SK-N-SH treated with all-trans-retinoic acid at 6 μM for 48 hours (cell line): ENCODE results near the gene MYO9A.

Experiments used
- ATAC-seq: fragments of 200-7000 bp; cut with Tn5 transposase; 3 replicates; pipeline ENCODE4 v1.9.1; 2020; ENCODE audit warnings: mild to moderate bottlenecking, moderate library complexity
- ARNTL ChIP-seq: fragments of 450-650 bp; formaldehyde crosslinking; IDR thresholded peaks from 2 replicates; pipeline ENCODE4 v1.5.0; 2020; ENCODE audit warnings: low read depth, mild to moderate bottlenecking, moderate library complexity, borderline replicate concordance
- BACH2 ChIP-seq: fragments of 250-450 bp; sonication (Bioruptor Pico); IDR thresholded peaks from 2 replicates; pipeline ENCODE4 v1.9.0; 2021; ENCODE audit warnings: mild to moderate bottlenecking, borderline replicate concordance
- CSDC2 ChIP-seq: fragments of 250-450 bp; sonication (Bioruptor Pico); IDR thresholded peaks from 2 replicates; pipeline ENCODE4 v1.5.0; 2020; ENCODE audit warnings: mild to moderate bottlenecking, moderate library complexity
- CSRNP3 ChIP-seq: fragments of 250-450 bp; sonication (Bioruptor Pico); IDR thresholded peaks from 2 replicates; pipeline ENCODE4 v1.5.1; 2021; ENCODE audit warnings: mild to moderate bottlenecking, moderate library complexity
- ESRRG ChIP-seq: fragments of 250-450 bp; sonication (Bioruptor Pico); IDR thresholded peaks from 2 replicates; pipeline ENCODE4 v1.6.1; 2021; ENCODE audit warnings: mild to moderate bottlenecking
- GLIS3 ChIP-seq: fragments of 250-450 bp; sonication (Bioruptor Pico); IDR thresholded peaks from 2 replicates; pipeline ENCODE4 v1.5.0; 2020; ENCODE audit warnings: mild to moderate bottlenecking, moderate library complexity
- ISL1 ChIP-seq: fragments of 250-450 bp; sonication (Bioruptor Pico); IDR thresholded peaks from 2 replicates; pipeline ENCODE4 v2.1.2; 2022; ENCODE audit warnings: mild to moderate bottlenecking, moderate library complexity
- OSR1 ChIP-seq: fragments of 250-450 bp; sonication (Bioruptor Pico); IDR thresholded peaks from 2 replicates; pipeline ENCODE4 v1.8.0; 2022; ENCODE audit warnings: moderate library complexity, mild to moderate bottlenecking, inconsistent platforms
- POU6F1 ChIP-seq: fragments of 250-450 bp; sonication (Bioruptor Pico); IDR thresholded peaks from 2 replicates; pipeline ENCODE4 v1.8.0; 2021; ENCODE audit warnings: low read depth, mild to moderate bottlenecking, moderate library complexity, borderline replicate concordance
- PPARA ChIP-seq: fragments of 250-450 bp; sonication (Bioruptor Pico); IDR thresholded peaks from 2 replicates; pipeline ENCODE4 v1.5.0; 2020; ENCODE audit warnings: mild to moderate bottlenecking, borderline replicate concordance
- RARB ChIP-seq: fragments of 250-450 bp; sonication (Bioruptor Pico); IDR thresholded peaks from 2 replicates; pipeline ENCODE4 v1.8.0; 2021; ENCODE audit warnings: mild to moderate bottlenecking, moderate library complexity
- TCF4 ChIP-seq: fragments of 250-450 bp; sonication (Bioruptor Pico); IDR thresholded peaks from 2 replicates; pipeline ENCODE4 v1.8.0; 2021; ENCODE audit warnings: mild to moderate bottlenecking, moderate library complexity, borderline replicate concordance
- TOX ChIP-seq: fragments of 250-450 bp; sonication (Bioruptor Pico); IDR thresholded peaks from 2 replicates; pipeline ENCODE4 v1.8.0; 2021; ENCODE audit warnings: mild to moderate bottlenecking, moderate library complexity, borderline replicate concordance
- TSHZ2 ChIP-seq: fragments of 250-450 bp; sonication (Bioruptor Pico); IDR thresholded peaks from 2 replicates; pipeline ENCODE4 v1.5.0; 2020; ENCODE audit warnings: mild to moderate bottlenecking, moderate library complexity
- ZC3H10 ChIP-seq: fragments of 250-450 bp; sonication (Bioruptor Pico); IDR thresholded peaks from 2 replicates; pipeline ENCODE4 v1.5.1; 2021; ENCODE audit warnings: mild to moderate bottlenecking, moderate library complexity
- ZFP3 ChIP-seq: fragments of 250-450 bp; sonication (Bioruptor Pico); IDR thresholded peaks from 2 replicates; pipeline ENCODE4 v1.5.0; 2020; ENCODE audit warnings: mild to moderate bottlenecking, moderate library complexity
- ZFP30 ChIP-seq: fragments of 450-650 bp; formaldehyde crosslinking; IDR thresholded peaks from 2 replicates; pipeline ENCODE4 v1.5.0; 2022; ENCODE audit warnings: mild to moderate bottlenecking, moderate library complexity
- ZNF565 ChIP-seq: fragments of 450-650 bp; formaldehyde crosslinking; conservative IDR thresholded peaks from 2 replicates; pipeline ENCODE4 v1.5.0; 2020; ENCODE audit warnings: low read depth, mild to moderate bottlenecking, moderate library complexity
- ZNF70 ChIP-seq: fragments of 450-650 bp; formaldehyde crosslinking; IDR thresholded peaks from 2 replicates; pipeline ENCODE4 v1.5.0; 2020; ENCODE audit warnings: mild to moderate bottlenecking, moderate library complexity
- ZNF8 ChIP-seq: fragments of 450-650 bp; formaldehyde crosslinking; IDR thresholded peaks from 2 replicates; pipeline ENCODE4 v1.5.0; 2020; ENCODE audit warnings: mild to moderate bottlenecking, moderate library complexity
- TF ChIP-seq, protein P1 (sequence below): fragments of 250-450 bp; sonication (Bioruptor Pico); IDR thresholded peaks from 2 replicates; pipeline ENCODE4 v1.8.0; 2020; ENCODE audit warnings: mild to moderate bottlenecking, moderate library complexity, borderline replicate concordance
- TF ChIP-seq, protein P2 (sequence below): fragments of 250-450 bp; sonication (Bioruptor Pico); IDR thresholded peaks from 2 replicates; pipeline ENCODE4 v1.5.1; 2020; ENCODE audit warnings: low read depth, mild to moderate bottlenecking, moderate library complexity

Gene MYO9A

GRCh38 chr15:72163719-72164118 is 45.8 kb upstream of the MYO9A start:
- no peak for ATAC-seq
- TF ChIP-seq OSR1 (CRISPR knock-in tag) = no peak
- TF ChIP-seq ESRRG (CRISPR knock-in tag) = no peak
- TF ChIP-seq BACH2 (CRISPR knock-in tag) = no peak
- TF ChIP-seq GLIS3 (CRISPR knock-in tag) = no peak
- TF ChIP-seq POU6F1 (CRISPR knock-in tag) = no peak

GRCh38 chr15:72162569-72162968 is 44.6 kb upstream of the MYO9A start:
- ATAC-seq = no peak
- TF ChIP-seq, protein P1, sequence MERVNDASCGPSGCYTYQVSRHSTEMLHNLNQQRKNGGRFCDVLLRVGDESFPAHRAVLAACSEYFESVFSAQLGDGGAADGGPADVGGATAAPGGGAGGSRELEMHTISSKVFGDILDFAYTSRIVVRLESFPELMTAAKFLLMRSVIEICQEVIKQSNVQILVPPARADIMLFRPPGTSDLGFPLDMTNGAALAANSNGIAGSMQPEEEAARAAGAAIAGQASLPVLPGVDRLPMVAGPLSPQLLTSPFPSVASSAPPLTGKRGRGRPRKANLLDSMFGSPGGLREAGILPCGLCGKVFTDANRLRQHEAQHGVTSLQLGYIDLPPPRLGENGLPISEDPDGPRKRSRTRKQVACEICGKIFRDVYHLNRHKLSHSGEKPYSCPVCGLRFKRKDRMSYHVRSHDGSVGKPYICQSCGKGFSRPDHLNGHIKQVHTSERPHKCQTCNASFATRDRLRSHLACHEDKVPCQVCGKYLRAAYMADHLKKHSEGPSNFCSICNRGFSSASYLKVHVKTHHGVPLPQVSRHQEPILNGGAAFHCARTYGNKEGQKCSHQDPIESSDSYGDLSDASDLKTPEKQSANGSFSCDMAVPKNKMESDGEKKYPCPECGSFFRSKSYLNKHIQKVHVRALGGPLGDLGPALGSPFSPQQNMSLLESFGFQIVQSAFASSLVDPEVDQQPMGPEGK = no peak
- TF ChIP-seq ZFP3 (CRISPR knock-in tag) = no peak

GRCh38 chr15:72161361-72162132 is 43.6 kb upstream of the MYO9A start:
- ATAC-seq = no peak

More at GRCh38 chr15:72161361-72162132, 43.6 kb upstream of the MYO9A start:
- TF ChIP-seq ZFP30 (CRISPR knock-in tag) = no peak
- TF ChIP-seq BACH2 (CRISPR knock-in tag) = no peak
- TF ChIP-seq TCF4 (CRISPR knock-in tag) = no peak
- no peak for TF ChIP-seq ESRRG (CRISPR knock-in tag)
- no peak for TF ChIP-seq GLIS3 (CRISPR knock-in tag)
- no peak for TF ChIP-seq ISL1 (CRISPR knock-in tag)
- TF ChIP-seq, protein P2, sequence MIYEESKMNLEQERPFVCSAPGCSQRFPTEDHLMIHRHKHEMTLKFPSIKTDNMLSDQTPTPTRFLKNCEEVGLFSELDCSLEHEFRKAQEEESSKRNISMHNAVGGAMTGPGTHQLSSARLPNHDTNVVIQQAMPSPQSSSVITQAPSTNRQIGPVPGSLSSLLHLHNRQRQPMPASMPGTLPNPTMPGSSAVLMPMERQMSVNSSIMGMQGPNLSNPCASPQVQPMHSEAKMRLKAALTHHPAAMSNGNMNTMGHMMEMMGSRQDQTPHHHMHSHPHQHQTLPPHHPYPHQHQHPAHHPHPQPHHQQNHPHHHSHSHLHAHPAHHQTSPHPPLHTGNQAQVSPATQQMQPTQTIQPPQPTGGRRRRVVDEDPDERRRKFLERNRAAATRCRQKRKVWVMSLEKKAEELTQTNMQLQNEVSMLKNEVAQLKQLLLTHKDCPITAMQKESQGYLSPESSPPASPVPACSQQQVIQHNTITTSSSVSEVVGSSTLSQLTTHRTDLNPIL (CRISPR knock-in tag) = no peak
- no peak for TF ChIP-seq ZNF8 (CRISPR knock-in tag)
- no peak for TF ChIP-seq ZNF70
- no peak for TF ChIP-seq TSHZ2 (CRISPR knock-in tag)
- no peak for TF ChIP-seq CSRNP3
- no peak for TF ChIP-seq ZNF565 (CRISPR knock-in tag)
- TF ChIP-seq TOX (CRISPR knock-in tag) = no peak
- no peak for TF ChIP-seq ARNTL (CRISPR knock-in tag)
- TF ChIP-seq CSDC2 = no peak
- TF ChIP-seq, protein P1 = no peak
- no peak for TF ChIP-seq RARB (CRISPR knock-in tag)
- no peak for TF ChIP-seq PPARA
- TF ChIP-seq ZC3H10 (CRISPR knock-in tag) = no peak
